Esophagus mucosa (tissue), 1 donor: ENCODE results near the gene SMYD3. TPM values are rescaled to one million over a fixed set of nuclear protein-coding genes. Genes with fewer than 3 reads are reported as not detected.

Experiments used
- ATAC-seq: fragments of 200-7000 bp; cut with Tn5 transposase; one replicate; pipeline ENCODE4 v1.9.1; 2020
- total RNA-seq: library from RNA; stranded (reverse); gene quantifications from one replicate; pipeline ENCODE4 v1.2.4, GENCODE V29; 2023
- donor health status: DM: yes; HTN: yes; CAD: no.

Gene SMYD3
- total RNA-seq, 1 donor from 2014 or later, result 6.9 TPM

DNA sequence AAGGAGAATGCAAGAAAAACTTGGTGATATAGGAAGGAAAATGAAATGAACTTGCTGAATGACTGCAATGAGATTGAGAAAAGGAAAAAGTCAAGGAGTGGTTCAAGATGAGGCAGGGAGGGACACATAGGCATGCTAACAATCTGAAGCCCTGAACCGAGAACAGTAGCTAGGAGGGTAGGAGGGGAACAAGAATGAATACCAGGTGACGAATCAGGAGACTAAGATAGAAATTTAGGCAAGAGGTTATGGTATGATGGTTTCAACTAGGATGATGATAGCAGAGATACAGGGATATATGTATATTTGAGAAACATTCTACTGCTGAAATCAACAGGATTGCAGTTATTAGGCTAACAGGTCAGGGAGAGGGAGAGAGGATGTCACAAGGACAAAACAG, 44.1 kb downstream of the SMYD3 start:
- ATAC-seq, result no peak

- no peak for ATAC-seq
These were observed 46.7 kb downstream of the SMYD3 start for GRCh38 chr1:246460406-246460805.

DNA sequence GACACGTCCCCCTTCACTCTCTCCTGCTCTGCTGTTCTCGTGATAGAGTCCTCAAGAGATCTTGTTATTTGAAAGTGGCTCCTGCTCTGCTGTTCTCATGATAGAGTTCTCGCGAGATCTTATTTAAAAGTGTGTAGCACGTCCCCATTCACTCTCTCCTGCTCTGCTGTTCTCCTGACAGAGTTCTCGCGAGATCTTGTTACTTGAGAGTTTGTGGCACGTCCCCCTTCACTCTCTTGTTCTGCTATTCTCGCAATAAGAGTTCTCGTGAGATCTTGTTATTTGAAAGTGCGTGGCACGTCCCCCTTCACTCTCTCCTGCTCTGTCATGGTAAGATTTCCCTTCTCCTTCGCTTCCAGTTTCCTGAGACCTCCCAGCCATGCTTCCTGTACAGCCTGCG, 47.9 kb downstream of the SMYD3 start:
- no peak for ATAC-seq

DNA sequence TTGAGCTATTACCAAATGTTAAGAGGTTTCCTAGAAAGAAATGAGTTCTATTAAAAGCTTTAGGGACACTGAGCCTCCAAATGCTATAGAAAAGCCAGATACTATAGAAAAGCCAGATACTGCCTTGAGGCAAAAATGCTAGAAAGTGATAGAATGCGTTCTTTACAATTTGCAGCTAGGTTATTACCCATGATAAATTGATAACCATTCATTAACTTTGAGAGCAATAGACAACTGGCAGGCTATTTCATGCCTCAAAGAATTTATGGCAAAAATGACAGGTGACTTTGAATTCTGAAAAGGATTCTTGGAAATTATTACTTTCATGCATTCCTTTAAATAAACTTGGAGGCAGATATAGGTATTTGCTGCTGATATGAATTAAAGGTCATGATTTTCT, 51.6 kb downstream of the SMYD3 start:
- no peak for ATAC-seq

- no peak for ATAC-seq
These were observed 52.4 kb downstream of the SMYD3 start for GRCh38 chr1:246454655-246455054.

DNA sequence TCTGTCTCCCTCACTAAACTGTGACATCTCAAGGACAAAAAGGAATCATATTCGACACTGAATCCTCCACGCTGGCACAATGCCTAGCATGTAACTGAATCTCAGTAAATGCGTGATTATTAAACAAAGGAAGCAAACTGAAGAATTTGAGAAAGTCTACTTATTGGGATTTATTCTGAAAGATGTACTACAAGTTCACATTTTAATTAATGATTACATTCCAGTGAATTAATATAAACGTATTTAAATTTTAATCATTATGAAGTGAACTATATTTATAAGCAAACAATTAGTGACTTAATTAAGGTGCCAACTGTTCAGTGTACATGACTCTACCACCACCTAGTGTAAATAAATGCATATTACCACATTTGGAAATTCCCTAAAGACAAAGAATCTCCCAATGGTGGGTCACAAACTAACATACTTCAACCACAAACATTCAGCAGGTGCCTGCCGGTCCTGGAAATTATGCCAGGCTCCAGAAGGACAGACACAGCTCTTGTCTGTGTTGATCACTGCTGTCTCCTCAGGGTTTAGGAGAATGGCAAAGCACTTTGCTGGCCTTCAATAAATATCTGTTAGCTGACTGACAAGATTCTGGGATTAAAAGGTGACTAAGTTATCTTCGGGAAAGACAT, 56.3 kb downstream of the SMYD3 start:
- ATAC-seq, result peak; percentile 49

GRCh38 chr1:246448373-246448772, 58.7 kb downstream of the SMYD3 start:
- peak; percentile 52 for ATAC-seq

GRCh38 chr1:246447501-246447900, 59.6 kb downstream of the SMYD3 start:
- no peak for ATAC-seq

DNA sequence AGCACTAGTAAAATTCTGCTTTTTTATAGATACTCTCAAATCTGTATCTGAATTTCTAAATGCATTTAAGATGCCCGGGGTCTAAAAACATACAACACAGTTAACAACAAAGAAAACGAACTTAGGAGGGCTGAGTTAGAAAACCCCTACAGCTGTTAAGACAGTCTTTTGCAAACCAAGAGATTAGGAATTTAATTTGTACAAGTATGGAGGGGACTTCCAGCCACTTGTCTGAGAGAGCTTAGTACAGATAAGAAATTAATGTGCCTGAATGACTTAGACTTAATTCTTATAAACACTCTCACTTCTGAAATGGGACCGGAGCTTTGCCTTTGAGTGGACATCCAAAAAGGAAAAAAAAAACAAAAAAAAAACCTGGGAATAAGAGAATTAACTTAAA, 61.6 kb downstream of the SMYD3 start:
- no peak for ATAC-seq

GRCh38 chr1:246444617-246445016, 62.5 kb downstream of the SMYD3 start:
- no peak for ATAC-seq

GRCh38 chr1:246437961-246438360, 69.1 kb downstream of the SMYD3 start:
- ATAC-seq, result no peak

DNA sequence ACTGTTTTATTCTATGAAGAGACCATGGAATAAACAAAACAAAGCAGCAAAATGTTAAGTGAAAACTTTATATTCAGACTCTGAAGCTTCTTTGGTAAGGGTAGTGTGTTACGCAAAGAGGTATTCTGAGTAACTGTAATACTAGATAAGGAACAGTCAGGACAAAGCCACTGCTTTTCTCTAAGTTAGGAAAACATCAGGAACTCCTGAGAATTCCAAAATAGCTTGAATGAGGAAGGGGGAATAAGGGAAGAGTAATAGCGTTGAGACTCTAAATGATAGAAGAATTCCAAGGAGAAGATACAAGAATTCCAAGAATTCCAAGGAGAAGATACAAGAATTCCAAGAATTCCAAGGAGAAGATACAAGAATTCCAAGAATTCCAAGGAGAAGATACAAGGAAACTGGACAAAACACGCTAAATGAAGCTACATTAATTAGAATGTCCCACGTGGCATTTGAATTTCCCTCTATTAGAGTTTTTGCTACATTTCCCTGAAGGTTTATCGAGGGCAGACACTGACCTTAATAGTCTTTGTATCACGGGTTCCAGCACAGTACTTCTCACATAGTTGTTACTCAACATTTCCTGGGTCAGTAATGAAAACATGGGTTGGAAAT, 71.5 kb downstream of the SMYD3 start:
- no peak for ATAC-seq

DNA sequence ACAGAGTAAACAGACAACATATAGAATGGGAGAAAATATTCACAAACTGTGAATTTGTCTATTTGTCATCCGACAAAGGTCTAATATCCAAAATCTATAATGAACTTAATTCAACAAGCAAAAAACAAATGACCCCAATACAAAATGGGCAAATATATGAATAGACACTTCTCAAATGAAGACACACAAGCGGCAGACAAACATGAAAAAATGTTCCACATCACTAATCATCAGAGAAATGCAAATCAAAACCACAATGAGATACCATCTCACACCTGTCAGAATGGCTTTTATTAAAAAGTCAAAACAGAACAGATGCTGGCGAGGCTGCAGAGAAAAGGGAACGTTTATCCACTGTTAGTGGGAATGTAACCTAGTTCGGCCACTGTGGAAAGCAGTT, 72.7 kb downstream of the SMYD3 start:
- ATAC-seq, result no peak

GRCh38 chr1:246428542-246429308, 78.4 kb downstream of the SMYD3 start:
- ATAC-seq, result no peak

GRCh38 chr1:246427611-246428010, 79.5 kb downstream of the SMYD3 start:
- no peak for ATAC-seq

- ATAC-seq, result no peak
These were observed 81.2 kb downstream of the SMYD3 start for GRCh38 chr1:246425895-246426294.

DNA sequence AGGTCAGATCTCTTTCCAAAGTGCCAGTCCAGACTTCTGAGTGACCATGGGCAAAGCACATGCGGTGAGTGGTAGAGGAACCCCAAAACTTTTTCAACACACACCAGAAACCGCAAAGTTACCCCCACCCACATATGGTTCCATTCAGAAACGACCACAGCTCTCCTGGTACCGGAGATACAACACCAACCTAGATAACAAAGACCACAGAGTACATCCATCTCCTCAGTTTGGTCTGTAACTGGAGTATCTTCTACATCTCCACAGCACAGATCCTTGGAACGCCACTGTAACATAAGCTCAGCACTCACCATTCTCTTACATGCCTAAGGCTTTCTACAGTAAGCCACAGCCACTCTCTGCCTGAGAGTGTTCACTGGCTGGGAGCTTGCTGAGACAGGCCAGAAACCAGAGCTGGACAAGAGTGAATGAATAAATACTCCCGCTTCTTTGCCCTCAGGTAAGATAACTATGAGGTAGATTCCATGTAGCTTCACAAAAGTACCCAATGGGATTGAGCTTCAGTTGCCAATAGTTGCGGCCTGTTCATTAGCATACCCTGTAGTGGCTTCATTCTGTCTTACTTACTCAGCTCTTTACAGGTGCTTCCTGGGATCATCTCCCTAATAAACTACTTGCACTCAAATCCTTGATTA, 81.8 kb downstream of the SMYD3 start:
- ATAC-seq, result peak; percentile 45

DNA sequence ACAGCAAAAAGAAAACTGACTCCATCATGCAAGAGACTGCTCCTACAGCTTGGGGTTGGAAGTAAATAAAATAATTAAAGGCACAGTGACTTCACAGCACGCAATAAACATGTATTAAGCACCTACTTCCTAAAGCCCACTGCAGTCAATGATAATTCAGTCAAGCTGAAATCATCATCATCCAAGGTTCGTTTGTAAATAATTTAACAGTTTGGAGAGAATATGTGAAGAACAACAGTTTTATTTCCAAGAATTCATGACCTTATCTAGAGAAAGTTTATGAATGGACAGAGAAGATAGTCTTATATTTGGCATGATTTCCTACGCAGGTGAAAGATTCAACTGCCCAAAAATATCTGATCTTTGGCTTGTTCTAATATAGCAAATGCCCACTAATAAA, 86.8 kb downstream of the SMYD3 start:
- no peak for ATAC-seq

DNA sequence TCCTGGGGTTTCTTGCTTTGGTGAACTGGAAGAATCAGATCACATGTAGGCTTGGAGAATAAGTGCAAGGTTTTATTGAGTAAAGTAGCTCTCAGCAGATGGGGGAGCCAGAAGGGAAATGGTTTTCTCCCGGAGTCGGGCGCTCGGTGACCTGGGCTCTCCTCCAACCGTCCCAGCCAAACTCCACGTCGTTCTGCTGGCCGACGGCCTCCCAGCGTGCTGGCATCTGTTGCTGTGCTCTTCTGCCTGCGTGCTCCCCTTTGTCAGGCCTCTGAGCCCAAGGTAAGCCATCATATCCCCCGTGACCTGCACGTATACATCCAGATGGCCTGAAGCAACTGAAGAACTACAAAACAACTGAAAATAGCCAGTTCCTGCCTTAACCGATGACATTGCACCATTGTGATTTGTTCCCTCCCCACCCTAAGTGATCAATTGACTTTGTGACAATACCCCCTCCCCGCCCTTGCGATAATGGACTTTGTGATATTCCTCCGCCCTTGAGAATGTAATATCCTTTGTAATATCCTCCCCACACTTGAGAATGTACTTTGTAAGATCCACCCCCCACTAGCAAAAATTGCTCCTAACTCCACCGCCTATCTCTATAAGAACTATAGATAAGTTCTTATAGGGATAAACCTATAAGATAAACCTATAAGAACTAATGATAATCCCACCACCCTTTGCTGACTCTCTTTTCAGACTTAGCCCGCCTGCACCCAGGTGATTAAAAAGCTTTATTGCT, 88.3 kb downstream of the SMYD3 start:
- no peak for ATAC-seq

- no peak for ATAC-seq
These were observed 89.1 kb downstream of the SMYD3 start for GRCh38 chr1:246417813-246418564.

DNA sequence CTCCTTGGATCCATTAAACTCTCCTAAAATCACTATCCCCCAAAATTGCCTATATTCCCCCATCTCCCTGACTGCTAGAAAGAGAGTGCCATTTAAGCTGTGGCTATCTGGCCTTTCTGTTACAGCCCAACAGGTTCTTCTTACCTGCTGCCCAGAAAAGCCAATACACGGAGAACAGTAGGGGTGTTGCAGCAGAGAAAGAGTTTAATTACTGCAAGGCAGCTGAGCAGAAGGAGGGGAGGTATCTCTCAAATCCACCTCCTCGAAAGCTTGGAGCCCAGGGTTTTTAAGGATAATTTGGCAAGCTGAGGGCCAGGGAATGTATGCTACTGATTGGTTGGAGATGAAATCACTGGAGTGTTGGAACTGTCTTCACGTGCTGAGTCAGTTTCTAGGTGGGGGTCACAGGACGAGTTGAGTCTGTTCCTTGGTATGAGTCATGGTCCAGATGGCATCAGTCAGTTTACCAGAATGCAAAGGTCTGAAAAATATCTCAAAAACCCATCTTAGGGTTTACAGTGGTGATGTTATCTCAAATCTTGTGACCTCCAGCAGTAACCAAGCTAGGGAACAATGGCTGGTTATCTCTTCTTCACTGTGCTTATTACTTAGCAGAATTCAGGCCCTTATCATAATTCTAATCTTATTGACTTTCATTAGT, 89.8 kb downstream of the SMYD3 start:
- ATAC-seq, result no peak
